Measurements from ENCODE around the gene EPG5.
"Not testable (repeated sequence)": the region's sequence is repeated elsewhere in the genome, so short reads cannot be mapped to it uniquely, and the experiment has no call there.

Gene EPG5, protein sequence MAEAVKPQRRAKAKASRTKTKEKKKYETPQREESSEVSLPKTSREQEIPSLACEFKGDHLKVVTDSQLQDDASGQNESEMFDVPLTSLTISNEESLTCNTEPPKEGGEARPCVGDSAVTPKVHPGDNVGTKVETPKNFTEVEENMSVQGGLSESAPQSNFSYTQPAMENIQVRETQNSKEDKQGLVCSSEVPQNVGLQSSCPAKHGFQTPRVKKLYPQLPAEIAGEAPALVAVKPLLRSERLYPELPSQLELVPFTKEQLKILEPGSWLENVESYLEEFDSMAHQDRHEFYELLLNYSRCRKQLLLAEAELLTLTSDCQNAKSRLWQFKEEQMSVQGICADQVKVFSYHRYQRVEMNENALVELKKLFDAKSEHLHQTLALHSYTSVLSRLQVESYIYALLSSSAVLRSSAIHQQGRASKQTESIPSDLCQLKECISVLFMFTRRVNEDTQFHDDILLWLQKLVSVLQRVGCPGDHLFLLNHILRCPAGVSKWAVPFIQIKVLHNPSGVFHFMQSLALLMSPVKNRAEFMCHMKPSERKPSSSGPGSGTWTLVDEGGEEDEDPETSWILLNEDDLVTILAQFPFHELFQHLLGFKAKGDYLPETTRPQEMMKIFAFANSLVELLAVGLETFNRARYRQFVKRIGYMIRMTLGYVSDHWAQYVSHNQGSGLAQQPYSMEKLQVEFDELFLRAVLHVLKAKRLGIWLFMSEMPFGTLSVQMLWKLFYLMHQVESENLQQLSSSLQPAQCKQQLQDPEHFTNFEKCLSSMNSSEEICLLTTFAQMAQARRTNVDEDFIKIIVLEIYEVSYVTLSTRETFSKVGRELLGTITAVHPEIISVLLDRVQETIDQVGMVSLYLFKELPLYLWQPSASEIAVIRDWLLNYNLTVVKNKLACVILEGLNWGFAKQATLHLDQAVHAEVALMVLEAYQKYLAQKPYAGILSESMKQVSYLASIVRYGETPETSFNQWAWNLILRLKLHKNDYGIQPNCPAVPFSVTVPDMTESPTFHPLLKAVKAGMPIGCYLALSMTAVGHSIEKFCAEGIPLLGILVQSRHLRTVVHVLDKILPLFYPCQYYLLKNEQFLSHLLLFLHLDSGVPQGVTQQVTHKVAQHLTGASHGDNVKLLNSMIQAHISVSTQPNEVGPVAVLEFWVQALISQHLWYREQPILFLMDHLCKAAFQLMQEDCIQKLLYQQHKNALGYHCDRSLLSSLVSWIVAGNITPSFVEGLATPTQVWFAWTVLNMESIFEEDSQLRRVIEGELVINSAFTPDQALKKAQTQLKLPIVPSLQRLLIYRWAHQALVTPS (N-terminal part only)

DNA sequence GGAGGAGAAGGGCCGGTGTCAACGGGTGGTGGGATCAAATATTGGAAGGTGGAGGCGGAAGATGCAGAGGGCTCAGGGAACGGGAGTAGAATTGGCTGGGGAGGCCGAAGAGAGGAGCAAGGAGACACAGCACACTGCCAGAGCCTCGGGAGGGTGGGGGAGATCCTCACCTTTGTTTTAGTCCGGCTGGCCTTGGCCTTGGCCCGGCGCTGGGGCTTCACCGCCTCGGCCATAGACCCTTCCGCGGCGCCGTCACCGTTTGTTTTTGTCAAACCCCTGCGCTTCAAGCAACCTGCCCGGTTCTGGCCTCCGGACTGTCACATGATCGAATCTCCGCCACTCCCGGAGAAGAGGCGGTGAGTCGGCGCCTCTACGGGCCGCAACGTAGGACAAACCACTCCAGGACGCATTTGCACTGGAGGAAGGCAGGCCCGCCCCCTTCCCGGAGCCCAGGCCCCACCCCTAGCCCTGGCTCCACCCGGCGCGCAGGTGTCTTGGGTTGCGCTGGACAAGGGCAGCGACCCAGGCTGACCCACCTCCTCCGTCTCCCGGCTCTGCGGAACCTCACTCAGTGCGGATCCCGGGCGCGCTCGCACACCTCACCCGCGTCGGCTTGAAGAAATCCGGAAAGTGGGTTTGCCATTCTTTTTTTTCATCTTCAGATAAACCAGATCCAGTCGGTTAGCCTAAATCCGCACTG lies at the start of gene EPG5:
TSS of gene EPG5 (minus strand) at position 323 of the 700 bp plus-strand sequence. CDS start at position 233, 90 bp downstream.
- DNase-seq = peak; percentile 94

DNA sequence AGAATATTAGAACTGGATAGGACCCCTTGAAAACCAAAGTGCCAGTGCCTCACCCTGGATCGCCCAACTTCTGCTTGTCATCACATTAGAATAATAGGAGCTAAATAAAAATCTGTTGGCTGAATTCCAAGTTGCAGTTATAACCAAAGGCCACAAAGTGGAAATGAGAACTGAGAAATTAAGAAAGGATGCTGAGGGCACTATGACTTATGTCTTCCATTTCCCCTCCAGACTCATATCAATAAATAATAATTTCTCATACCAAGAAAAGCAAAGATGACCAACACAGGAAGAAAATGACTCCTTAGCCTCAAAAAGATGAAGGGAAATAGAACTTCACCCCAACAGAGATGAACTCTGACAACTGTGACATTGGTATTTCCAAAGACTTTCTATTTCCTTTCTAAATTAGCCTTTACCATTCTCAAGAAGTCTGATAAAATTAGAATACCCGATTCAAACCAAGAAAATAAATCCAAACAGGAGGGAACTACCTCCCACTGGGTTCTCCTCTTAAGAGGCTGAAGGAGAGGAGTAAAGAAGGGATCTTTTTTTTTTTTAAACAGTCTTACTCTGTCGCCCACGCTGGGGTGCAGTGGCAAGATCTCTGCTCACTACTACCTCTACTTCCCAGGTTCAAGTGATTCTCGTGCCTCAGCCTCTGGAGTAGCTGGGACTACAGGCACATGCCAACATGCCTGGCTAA lies 46.5 kb upstream of the EPG5 start:
- no peak for DNase-seq

DNA sequence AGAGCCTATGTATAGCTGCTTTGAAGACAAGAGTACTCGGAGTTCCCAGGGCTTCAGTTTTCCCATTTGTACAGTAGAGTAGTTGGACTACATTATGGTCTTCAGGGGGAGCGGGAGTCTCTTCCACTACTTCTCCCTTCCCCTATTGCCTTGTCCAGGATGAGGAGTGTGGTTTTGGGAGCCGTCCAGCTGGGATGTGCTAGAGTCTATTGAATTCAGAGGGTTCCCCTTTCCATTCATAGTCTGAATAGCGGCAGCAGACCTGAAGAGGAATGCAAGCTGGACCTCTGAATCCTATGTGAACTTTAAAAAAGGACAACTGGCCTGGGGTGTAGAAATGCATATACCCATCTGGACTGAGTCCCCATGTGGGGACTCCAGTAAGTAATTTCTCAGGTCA lies 43.5 kb upstream of the EPG5 start:
- no peak for DNase-seq

DNA sequence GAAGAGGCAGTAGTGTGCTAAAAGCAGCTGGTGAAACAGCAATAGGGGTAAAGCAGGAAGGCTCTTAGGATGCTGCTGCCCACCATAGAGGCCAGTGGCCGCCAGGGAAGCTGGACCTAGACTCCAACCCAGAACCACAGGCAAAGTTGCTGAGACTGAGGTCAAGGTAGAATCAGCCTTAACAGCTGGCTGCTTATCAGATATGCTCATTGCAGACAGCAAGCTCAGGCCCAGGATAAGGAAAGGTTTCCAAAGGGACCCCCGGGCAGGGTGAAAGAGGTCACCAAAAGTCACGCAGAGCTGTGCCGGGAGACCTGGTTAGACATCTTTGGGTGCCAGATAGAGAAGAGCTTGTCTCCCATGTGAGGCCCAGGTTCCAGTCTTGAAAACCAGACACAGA lies 42.9 kb upstream of the EPG5 start:
- DNase-seq = no peak

DNA sequence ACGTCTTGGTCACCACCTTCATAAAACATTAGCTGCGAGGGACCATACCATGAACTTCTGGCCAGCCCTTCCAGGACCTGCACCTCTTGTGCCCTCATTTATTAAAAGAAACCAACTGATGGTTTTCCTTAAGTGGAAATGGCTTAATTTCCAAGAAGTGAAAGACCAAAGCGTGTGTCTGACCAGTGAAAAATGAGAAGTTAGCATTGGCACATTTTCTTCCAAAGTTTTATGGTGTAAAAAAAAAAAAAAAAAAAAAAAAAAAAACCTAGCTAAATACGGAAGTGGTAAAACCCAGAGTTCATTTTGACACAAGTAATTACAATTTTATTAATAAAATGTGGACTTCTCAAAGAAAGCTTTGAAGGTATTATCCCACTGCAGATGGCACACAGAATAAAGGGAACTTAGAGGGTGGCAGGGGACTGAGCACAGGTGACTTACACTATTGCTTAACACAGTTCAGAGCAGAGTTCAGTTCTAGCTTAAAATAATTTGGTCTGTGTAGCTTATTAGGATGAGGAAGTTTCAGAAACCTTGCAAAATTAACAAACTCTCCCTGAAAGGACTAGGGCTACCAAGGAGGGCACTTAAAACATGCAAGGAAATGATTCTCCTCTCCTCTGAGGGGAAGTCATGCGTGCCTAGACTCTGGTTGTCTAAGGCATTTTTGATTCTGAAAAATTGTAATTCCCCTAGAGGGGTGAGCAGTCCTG lies 42.2 kb upstream of the EPG5 start:
- DNase-seq = no peak

DNA sequence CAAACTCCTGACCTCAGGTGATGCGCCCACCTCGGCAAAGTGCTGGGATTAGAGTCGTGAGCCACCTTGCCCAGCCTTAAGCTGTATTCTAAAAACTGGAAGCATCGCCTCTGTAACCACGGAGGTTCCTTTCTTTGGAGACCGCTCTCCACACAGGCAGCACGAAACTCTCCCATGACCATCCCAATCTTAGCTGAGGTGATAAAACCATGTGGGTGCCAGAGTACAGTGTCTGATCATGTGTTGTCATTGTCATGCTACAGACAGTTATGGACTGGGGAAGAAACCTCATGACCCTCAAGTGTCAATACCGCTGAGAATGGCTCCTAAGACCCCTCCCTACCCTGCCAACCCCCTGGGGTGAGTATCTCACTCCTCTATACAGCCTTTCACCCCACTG lies 41.4 kb upstream of the EPG5 start:
- DNase-seq = no peak

DNA sequence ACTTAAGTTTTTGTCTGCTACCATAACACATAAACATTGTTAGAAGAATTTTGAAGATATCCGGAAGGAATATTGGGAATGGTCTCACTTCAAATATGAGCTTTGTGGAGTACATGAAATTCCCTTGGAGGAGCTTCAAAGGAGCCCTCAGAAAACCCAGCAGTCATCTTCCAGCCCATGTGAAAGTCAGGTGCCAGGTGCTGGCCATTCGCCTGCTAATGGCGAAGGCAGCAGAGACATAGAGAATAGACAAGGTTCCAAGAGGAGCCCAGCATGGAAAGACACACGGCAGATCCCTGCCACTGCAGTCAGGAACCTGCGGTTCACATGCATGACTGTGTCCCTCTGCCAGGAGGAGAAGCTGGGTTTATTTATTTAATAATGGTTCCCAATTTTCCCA lies 40.0 kb upstream of the EPG5 start:
- DNase-seq = no peak

DNA sequence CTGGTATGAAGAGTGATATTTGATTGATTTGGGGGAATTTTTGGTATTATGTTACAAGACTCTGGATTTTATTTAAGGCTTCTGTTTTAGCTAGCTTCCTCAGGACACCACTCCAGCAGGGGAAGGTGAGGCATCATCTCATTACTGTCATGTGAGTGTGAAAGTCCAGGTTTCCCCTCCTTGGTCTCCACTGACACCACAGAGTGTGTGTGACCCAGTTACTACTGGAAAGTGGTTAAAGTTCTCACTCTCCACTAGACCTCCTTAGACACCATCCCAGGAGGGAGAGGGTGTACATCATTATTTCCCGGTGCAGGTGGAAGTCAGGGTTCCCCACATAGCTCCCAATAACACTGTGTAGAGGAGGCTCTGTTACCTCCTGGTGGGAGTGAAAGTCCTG lies 35.8 kb upstream of the EPG5 start:
- DNase-seq = no peak

DNA sequence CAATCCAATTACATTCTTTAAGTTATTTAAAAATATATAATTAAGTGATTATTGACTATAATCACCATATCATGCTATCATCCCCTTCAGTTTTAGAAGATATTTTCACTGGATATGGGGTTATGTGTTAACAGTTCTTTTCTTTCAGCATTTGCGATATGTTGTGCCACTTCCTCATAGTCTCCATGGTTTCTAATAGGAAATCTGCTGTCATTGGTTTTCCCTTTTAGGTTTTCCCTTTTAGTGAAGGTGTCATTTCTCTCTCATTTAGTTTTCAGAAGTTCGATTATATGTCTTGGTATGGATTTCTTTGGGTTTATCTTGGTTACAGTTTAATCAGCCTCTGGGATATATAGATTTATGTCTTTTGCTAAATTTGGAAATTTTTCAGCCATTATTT lies 34.8 kb upstream of the EPG5 start:
- no peak for DNase-seq

DNA sequence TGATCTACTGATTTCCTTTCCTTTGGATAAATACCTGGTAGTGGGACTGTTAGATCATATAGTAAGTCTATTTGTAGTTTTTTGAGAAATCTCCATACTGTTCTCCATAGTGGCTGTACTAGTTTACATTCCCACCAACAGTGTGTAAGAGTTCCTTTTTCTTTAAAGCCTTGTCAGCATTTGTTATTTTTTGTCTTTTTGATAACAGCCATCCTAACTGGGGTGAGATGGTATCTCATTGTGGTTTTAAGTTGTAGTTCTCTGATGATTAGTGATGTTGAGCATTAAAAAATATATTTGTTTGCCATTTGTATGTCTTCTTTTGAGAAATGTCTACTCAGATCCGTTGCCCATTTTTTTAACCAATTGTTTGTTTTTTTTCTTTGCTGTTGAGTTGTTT lies 33.9 kb upstream of the EPG5 start:
- no peak for DNase-seq

DNA sequence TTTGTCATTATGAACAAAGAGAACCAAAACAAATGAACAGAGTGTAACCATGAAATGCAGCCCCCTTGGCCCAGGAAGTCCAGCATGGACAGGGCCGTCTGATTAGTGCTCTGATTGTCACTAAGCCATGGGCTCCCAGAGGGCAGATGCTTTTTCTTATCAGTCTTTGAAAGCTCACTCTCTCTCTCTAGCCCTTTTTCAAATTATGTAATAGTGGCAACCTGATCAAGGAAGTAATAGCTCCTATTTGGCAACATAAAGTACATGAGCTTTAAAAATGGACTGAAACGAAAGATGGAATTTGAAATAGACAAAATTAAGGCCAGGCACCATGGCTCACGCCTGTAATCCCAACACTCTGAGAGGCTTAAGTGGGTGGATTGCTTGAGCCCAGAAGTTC lies 32.4 kb upstream of the EPG5 start:
- no peak for DNase-seq

DNA sequence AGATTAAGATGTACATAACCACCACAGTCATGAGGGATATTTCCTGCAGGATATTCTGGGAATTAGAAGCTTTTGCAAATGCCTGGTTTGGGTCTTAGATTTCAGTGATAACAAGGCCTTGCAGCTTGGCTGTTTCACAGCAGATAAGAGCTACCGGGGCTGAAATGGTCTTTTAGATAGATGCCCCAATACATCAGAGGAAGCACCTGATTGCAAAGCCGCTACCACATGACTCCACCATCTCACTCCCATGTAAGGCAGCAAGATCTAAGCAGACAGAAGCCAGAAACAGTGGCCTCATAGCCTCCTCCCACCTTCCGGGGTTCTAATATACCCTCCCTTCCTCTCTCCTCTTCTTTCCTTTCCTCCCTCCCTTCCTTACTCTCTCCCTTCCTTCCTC lies 31.1 kb upstream of the EPG5 start:
- DNase-seq = peak; percentile 36

DNA sequence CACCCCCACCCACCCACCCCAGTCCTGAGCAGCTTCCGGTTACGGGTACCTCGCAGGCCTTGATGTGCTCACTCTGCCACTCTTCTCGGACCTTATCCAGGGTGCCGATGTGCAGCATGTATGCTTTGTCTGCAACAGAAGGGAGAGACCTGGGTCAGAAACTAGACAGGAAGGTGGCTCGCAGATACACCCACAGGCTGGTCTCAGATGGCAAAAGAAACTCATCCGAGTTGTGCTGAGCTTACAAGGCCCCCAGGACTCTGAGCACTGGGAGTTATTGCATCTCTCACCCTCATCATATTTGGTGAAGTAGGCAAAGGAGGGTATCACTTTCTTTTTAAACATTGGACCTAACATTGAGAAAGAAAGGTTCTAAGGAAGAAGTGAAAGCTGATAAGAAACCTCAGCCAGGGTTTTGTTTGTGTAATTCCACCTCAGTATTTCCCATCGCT lies 30.6 kb upstream of the EPG5 start:
- peak; percentile 30 for DNase-seq

DNA sequence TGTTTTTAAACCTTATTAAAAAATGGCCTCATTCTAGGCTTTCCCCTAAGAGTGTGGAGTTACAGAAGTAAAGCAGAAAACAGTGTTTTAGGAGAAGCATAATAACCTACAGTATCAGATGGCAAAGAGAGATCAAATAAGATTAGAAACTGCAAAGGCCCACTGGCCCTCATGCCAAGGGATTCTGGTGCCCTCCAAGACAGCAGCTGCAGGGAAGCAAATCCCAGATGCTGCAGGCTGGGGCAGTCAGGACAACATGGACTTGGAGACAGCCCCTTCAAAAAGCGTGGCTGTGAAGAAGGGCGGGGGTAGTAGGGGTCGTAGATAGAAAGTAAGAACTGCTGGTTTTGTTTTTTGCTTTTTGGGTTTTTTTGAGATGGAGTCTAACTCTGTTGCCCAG lies 28.3 kb upstream of the EPG5 start:
- DNase-seq = no peak

DNA sequence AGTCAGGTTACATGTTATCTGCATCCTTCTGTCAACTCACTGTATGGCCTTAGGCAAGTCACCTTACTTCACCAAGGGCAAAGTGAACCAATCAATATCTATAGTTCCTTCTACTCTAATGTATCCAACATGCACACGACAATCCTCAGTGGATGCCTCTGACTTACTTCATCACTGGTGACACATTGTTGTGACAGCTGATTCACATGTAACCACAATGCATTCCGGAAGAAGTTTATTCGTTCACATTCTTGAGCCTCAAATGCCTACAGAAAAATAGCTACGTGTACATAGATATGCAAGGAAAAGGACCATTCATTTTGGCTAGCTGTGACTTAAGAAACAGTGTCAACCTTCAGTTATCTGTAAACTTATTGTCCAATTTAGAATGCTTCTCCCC lies 26.3 kb upstream of the EPG5 start:
- no peak for DNase-seq

DNA sequence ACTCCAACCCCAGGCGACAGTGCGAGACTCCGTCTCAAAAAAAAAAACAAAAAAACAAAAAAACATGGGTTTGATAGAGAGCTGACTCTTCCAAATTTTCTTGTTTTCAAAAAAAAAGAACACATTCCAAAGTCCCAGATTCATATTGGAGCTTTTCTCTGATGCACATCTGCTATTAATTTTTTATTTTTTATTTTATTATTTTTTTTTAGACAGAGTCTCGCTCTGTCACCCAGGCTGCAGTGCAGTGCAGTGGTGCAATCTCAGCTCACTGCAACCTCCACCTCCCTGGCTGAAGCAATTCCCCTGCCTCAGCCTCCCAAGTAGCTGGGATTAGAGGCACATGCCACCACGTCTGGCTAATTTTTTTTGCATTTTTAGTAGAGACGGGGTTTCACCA lies 25.4 kb upstream of the EPG5 start:
- not testable (repeated sequence) for DNase-seq

DNA sequence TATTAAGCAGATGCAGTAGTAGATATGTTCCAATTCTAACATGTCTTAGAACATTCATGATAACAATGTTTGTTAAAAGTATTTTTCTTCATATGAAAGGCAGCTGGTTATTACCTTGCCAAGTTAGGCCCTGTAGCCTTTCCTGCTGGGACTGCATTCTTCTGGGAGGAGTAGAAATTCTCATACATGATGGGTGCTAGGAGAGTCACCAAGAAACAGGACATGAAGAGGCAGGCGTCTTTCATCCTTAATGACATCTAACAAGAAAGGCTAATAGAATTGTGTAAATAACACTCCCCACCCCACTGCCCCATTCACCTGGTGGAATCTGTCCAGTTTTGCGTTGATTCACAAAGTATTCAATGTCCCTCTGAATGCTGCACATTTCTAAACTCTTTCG lies 24.7 kb upstream of the EPG5 start:
- DNase-seq = no peak

DNA sequence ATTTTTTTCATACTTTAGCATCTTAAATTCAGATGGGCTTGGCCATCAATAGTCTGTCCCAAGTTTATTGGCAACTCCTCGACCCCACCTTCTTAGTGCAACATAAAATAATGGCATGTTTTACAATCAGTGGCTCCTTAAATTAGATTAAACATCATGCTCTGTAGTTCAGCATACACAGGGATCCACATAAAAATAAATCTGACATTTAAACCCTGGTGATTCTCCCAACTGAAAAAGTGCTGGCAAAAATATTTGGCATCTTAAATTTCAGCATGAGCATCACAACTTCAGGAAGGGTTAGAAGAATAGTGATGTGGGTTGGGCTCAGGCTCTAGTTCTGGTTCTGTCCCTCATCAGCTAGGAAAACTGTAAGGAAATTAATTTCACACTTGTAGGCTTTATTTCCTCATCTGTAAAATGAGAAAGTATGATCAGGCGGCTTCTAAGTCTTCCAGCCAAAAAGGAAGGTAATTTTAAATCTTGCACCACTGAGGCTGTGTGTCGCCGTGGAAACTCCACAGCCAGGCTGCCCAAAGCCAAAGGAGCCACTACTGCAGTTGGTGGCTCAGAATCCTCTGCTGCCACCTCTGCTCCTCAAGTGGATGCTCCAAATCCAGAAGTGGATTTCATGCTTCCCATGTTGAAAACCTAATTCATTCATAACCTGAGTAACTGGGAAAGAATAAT lies 17.6 kb upstream of the EPG5 start:
- DNase-seq = no peak

DNA sequence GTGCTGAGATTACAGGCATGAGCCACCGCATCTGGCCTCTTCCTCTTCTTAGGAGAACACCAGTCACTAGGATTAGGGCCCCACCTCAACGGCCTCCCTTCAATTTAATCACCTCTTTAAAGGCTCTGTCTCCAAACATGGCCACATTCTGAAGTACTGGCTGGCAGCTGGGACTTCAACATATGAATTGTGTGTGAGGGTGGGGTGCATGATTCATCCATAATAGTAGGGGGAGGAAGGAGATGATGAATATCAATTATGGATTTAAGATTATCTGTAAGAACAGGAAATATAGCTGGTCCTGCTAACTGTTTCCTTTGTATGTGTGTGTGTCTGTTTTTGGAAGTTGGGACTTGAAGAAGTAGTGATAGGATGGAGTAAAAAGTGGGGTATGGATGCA lies 14.7 kb upstream of the EPG5 start:
- no peak for DNase-seq

DNA sequence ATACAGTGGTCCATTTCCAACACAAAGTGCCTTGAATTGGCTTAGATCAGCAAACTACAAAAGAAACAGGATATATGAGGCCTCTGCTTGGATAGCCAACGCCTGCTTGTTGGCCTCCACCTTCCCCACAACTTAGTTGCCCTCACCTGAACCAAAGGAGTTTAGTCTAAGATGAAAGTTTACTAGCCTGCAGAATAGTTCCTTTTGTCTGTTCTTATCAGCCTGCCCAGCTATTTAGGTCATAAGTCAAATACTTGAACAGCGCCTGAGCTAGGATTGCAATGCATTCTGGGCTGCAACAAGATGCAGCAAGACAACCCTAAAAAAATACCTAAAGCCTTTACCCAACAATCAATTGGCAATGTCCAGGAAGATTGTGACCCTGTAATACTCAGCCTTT lies 13.1 kb upstream of the EPG5 start:
- no peak for DNase-seq

DNA sequence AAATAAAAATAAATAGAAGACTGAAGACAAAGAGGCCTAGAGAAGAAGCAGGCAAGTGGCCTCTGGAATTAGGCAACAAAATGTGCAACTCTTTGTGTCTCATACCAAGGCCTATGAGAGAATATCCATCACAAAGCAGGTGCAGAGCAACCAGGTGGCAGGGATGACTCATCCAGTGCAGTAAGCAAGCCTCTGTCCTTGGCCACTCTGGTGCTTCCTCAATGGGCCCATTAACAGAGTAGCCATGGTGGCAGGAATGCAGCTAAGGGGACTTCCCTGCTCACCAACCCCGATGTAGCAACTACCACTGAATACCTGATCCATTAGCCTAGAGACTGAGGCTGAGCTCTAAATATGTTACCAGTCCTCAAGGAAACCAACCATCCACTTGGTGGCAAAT lies 11.0 kb upstream of the EPG5 start:
- no peak for DNase-seq

All from CD4-positive, alpha-beta T cell treated with Interleukin-21 for 1 hour (primary cell).